Activated T-cell treated with anti-CD3 and anti-CD28 coated beads, Interleukin-2, amount 50 U/mL, for 48 hours (primary cell): Measurements from ENCODE around the gene MPIG6B.

Source experiments
- DNase-seq, 2 experiments: peaks; one replicate each; pipeline ENCODE4 v3.0.0-alpha.2; 2020

The MPIG6B gene

DNA sequence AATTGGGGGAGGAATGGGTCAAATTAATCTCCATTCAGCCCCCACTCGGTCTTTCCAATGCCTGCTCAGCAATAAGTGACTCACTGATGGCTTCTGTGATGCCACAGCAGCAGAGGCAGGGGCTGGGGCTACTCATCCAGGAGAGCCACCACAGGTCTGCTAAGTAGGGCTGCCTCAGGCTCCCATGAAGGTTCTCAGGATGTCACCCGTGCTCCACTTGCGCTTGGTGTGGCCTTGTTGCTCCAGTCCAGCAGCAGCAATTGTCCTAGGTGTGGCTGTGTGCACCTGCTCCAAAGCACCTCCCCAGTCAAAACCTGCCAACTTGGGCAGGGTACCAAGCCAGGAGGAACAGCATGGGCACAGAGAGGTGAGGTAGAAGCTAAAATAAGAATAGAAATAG, 1.0 kb upstream of the MPIG6B start:
- no peak for DNase-seq

DNA sequence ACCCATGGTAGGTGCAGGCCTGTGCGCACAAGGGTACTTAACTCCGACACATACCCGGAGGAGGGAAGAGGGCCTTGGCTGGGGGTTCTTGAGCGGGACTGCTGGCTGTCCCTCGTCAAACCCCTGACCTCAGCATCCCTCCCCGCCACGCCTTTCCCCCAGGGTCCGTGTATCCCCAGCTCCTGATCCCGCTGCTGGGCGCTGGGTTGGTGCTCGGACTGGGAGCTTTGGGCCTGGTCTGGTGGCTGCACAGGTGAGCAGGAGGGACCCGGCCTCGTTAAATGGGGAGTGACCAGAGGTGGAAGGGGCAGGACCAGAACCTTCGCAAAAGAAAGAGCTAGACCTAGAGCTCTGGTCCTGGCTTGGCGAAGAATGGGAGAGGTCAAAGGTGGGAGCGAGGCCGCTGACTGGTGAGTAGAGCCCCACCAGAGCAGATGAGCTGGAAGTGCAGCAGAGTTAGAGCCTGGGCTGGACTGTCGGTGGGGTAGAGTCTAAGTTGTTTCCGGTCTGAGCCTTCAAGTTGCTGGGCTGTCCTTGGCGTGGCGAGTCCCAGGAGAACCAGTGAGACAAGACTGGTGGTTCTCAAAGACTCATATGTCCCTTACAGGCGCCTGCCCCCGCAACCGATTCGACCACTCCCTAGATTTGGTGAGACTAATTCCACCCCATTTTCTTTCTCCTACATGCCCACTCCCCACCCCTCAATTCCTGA, 963 bp downstream of the MPIG6B start:
- DNase-seq, result no peak

DNA sequence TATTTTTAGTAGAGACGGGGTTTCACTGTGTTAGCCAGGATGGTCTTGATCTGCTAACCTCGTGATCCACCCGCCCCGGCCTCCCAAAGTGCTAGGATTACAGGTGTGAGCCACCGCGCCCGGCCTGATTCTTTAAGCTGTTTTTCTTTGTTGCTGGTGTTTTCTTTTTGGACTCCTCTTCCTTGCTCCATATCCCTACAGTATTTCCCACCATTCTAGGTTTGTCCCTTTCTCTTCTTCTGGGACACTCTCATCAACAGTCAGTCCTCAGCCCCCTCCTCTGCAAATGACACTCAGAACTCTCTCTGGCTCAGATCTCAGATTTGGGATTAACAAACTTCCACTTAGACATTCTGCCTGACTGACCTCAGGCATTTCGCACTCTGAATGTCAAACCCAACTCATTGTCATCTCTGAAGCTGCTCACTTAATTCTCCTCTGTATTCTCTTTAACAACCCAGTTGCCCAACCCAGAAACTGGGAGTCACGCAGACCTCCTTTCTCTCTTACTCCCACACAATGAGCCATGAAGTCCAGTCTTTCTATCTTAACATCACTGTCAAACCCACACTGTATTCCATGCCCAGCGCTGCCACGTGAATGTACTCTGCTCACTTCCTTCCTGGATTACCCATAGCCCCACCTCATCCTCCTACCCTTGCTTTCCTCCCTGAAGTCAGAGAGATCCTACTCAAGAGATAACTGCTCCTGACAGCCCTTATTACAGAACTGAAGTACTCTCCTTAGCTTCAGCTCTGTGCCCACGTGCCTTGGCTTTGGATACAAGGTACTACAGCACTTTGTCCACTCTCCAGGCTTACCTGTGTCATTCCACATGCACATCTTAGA, 2.6 kb downstream of the MPIG6B start:
- no peak for DNase-seq

DNA sequence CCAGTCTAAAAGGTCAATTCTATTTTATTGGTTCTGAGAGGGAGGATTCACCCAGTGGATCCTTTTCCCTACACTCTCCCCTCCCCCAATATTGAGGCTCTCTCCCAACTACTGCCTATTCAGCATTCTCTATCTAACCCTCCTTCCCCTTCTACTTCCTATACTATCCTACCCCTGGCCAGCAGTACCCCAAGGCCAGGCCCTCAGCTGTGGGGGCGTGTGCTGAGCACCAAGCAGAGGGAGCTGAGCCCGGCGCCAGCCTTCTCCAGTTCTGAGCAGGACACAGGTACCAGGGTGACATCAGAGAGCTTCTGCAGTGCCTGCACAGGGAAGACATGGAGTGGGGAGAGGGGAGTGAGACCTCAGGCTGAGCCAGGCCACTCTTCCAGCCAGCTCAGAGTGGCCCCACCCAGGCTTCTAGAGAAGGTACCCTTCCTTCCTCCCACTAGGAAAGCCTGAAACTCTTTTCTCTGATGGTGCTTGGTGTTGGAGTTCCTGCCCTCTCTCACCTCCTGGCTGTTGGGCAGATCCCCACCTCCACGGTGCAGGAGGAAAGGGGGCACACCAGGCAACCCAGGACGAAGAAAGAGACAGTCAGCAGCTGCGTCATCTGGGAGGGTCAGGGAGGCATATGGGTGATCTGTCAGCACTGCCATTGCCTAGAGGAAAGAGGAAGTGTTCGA, 4.0 kb downstream of the MPIG6B start:
- DNase-seq, result no peak

DNA sequence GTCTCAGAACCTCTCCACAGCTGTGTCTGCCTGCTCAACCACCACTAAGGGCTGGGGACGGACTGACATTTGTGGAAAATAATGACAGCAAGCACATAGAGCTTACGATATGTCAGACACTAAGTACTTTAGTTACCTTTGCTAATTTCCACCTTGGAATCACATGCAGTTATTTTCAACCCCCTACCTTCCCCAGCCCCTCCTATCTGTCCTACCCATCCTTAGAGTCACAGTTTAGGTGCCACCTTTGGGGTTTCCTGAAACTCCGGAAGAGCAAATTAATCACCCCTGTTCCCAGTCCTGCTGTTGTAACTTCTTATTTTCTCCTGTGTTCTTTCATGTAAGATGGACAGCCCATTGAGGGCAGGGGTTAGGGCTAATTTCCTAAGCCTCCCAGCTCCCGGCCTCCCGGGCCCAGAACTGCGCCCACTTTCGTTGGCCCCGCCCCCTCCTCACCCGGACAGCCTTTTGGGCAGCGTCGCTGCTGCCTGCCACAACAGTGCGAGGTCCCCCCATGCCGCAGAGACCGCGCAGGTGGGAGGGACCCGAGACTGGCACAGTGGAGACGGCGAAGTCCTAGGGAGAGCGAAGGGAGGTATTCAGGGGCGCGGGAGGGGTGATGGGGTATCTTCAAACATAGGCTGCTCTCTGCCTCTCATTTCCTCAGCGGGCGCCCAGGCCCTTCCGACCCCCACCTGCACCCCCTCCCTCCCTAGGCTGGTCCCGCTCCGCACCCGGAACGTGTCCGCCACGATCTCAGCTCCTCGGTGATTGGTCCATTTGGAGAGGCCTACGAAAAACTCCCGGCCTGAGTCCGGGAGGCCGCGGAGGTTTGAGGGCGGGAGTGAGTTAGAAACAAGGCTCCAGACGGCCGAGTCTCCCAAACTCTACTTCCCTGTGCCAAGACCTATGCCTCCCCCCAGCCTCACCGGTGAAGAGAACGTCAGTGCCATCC, 4.8 kb downstream of the MPIG6B start:
- no peak for DNase-seq

DNA sequence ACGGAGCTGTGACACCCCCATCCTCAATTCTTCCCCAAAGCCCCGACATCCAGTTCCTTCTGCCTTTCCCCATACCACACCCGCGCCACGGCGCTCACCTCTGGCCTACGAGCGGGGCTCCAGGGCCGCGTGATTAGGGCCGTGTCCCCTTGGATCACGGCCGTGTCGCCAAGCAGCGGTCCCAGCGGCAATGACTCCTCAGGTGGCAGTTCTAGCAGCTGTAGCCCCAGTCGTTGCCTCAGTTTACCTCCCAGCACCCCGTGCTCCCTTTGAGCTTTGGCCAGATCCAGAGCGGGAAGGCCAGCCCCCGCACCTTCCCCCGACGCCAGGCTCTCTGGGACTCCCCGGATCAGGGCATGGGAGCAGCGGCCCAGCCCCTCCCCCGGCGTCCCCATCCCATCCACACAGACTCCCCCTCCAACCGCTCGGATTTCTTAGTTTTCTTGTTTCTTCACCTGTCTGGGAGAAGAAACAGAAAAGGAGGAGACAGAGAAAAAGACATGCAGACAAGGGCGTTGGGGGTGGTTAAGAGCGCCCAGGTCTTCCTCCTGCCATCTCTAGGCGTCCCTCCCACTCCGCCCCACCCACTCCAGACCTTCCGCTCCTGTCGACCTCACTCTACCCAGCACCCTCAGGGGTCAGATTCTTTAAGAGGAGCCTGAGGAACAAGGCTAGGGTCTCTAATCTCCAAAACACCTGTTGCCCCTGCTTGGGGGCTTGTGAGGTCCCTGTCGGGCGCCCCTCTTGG, 5.8 kb downstream of the MPIG6B start, which contains the start of gene DDAH2:
Gene DDAH2 (minus strand): TSS at position 533 of the 748 bp plus-strand sequence. CDS start 138 bp downstream, at position 395.
- DNase-seq, result no peak

DNA sequence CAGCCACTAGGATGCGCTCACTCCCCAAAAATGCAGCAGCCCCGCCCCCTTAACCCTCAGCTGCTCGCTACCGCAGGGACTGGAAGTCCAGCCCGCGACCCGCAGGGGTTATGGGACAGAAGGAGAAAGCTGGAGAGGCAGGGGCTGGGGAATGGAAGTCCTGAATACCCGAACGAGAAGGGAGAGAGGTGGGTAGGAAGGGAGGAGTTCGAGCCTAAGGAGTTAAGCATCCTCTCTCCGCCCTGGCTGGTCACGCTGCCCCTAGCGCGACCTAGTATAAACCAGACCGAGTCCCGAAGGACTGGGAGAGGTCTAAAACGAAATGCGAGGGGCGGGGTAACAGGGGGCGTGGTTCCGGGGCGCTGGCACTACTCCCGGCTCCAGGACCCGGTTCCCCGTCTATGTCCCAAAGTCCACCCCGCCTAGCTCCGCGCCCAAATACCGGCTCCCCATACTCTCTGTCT, 6.4 kb downstream of the MPIG6B start:
- peak; percentile 86 to 87 for DNase-seq

DNA sequence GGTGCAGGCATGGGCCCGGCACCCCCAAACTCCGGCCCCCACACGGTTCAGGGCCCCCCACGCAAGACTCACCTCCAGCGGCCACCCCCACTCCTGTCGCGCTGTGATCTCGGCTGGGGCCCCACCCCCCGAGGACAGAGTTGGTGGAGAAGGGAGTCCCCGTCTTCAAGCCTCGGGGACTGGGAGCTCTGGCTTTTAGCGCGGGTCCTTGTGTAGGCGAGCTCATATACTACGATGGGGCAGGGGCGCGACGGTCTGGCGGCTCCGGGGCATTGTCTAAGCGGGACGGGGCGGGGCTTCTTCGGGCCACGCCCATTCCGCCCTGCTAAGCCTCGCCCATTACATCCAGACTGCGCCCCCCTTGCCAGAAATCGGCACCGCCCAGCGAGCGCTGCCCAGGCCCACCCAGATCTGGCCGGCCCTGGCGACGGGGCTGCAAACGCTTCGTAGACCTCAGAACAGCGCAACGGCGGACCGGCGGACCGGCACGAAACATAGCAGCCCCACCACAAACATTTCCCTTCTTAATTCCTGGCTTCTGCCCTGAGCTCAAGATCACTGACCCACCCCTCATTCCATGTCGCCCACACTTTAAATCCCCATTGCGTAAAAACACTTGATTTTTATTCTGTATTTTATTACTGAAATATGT, 6.9 kb downstream of the MPIG6B start:
- DNase-seq, result peak; percentile 81 to 84

DNA sequence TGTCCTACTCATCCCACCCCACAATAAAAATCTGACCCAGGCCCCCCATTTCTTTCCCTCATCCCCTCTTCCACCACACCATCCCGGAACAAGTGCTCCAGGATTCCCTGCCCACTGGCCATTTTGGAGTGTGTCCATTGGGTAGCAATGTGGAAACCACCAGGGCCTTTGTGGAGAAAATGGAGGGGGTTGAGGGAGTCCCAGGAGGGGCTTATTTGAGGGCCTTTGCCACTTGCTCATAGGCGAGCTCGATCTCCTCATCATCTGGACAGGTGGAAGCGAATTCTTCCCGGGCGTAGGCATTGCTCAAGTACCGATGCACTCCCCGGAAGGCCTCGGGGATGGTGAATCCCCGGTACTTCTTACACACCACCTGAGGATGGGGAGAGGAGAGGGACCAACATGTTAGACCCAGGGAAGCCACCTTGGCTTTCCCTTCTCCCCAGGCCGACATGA, 7.5 kb downstream of the MPIG6B start:
- no peak for DNase-seq

DNA sequence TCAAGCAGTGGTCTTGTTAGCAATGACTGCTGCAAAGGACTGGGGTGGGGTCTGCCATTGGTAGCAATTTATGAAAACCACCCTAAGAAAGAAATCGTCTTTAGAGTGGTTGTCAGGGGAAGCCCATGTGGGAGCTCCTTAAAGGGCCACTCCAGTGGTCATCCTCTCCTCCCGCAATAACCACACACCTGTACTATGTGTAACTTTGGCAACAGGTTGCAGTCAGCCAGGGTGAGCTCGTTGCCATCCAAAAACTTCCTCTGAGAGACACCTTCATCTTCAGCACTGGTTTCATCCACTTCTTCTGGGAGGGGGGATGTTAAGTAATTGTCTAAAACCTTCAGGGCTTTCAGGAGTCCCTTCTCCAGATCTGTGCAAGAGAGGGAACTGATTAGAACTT, 8.9 kb downstream of the MPIG6B start:
- DNase-seq, result no peak

DNA sequence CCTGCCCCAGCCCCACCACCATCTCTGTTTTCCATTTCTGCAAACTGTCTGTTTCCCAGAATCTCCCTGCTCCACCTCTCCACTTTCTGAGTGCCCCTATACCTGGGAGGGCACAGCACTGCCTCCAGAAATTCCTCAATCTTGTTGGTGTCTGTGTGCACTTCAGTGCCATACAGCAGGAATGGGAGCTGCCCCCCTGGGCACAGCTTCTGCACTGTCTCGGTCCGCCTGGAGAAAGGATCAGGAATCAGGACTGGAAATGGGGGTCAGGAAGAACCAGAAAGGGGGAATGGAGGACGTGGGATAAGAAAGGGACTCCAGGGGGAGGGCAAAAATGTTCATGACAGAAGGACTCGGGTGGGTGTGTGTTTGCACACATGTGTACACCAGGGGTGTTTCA, 10.6 kb downstream of the MPIG6B start:
- DNase-seq, result no peak

DNA sequence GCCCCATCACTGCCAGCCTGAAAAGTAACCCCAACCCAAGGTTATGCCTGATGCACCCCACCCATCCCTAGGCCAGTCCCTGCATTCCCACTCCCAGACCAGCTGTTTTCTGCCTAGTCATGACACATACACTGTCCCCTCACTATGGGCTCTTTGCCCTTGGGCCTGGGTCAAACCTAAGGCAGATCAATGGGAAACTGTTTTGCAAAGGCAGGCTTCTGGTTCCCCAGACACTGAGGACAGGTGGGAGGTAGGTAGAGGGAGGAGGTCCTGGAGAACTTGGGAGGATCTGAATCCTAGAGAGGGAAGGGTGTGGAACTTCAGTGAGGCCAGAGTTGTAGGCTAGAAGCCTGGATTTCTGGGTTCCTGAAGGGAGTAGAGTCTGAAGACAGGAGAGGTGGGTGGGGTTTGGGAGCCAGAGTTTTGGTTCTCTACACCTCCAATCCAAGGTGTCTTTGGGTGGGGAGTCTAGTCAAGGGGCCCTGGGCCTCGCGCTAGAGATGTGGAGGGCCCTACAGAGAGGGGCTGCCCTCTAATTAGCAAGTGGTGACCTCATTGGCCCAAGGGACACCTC, 11.2 kb downstream of the MPIG6B start:
- DNase-seq, result no peak

DNA sequence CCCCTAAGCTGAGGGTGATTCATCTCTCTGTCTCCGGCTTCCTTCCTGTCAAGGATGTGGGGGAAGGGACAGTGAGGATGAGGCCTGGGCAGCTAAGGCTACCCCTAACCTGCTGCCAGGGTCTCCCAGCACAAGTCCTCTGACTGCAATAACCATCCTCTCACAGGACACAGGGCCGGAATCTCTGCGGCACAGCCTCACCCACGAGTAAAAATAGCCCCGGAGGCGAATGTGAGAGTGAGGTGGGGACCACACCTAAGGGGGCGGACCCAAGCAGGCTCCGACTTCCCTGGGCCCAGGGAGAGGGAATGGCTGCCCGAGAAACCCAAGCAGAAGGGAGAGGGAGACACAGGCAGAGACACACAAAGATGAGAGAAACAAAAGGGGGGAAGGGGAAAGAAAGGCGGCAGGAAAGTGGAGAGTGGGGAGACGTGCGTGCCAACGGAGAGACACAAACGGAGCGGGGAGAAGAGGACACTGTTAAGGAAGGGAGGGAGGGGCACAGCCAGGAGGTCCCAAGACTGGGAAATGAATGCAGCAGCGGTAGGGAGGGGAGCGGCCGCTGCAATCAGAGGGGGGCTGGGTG, 11.7 kb downstream of the MPIG6B start:
- DNase-seq, result peak; percentile 71 to 77

DNA sequence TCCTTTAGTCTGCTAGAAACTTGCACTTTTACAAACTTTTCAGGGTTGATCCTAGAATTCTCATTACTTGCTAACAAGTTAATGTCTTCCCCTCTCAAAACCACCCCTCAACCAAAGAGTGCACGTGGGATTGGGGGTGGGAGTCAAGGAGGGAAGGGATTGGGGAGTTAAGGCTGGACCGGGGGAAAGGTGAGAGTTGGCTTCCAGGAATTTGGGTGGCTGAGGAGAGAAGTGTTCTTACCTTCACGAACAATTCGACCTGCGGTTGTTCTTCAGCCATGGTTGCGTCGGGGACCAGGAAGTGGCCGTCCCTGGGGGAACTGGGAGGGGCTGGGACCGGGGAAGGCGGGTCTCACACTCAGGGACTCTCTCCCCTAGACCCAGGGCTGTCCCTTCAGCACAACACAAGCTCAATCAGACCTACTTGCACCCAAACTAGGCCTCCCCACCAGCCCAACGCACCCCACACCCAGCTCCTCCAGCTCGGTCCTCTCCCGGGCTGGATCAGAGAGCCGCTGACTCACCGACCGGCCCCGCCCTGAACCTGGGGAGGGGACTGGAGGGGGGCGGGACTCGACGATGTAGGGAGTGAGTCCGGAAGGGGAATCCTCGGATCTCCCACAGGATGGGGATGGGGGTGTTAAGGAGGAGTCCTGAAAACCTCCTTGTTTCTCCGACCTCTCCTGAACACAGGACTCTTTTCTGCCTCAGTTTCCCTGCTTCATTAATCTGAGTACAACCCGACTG, 13.0 kb downstream of the MPIG6B start, which contains the start of gene CLIC1:
Gene CLIC1 (minus strand): TSS at position 510 of the 747 bp plus-strand sequence. CDS start 230 bp downstream, at position 280.
- peak; percentile 90 for DNase-seq

DNA sequence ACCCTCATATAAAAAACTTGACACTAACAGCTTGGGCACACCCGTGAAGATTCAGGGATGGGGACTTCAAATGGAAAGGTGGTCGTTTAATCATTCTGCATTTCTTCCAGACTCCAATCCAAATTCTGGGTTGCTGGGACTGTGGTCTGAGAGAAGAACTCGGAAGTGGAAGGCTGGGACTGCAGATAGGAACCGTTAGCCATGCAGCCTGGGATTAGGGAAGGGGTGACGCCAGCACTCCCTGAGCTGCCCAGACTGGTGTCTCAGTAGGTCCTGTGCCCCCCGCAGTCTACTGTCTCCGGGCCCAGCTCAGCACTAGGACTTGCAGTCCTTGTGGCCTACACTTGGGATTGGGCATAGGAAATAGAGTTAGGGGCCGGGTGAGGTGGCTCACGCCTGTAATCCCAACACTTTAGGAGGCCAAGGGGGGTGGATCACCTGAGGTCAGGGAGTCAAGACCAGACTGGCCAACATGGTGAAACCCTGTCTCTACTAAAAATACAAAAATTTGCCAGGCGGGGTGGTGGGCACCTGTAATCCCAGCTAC, 13.7 kb downstream of the MPIG6B start:
- no peak for DNase-seq

DNA sequence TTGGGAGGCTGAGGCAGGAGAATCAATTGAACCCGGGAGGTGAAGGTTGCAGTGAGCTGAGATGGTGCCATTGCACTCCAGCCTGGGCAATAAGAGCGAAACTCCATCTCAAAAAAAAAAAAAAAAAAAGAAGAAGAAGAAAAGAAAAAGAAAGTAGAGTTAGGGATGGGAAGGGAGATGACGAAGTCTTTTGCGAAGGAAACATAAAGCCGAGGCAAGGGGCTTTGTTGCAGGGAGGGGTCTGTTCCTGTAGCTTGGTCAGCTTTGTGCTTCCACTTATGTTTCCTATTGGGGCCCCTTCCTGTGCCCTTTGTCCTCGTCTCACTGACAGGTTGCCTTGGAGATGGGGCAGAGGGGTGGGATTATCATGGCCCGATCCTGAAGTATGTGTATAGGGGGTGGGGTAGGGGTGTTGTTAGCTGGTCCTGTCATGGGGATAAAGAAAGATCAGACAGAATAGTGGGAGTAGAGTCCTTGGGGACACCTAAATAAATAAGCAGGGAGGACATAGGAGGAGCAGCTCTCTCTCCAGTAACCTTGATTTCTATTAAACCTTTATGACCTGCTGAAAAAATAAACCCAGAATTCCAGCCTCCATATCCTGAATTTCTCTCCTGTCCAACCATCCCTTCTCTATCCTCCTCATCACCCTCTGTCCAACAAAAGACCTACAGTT, 14.3 kb downstream of the MPIG6B start:
- no peak for DNase-seq

DNA sequence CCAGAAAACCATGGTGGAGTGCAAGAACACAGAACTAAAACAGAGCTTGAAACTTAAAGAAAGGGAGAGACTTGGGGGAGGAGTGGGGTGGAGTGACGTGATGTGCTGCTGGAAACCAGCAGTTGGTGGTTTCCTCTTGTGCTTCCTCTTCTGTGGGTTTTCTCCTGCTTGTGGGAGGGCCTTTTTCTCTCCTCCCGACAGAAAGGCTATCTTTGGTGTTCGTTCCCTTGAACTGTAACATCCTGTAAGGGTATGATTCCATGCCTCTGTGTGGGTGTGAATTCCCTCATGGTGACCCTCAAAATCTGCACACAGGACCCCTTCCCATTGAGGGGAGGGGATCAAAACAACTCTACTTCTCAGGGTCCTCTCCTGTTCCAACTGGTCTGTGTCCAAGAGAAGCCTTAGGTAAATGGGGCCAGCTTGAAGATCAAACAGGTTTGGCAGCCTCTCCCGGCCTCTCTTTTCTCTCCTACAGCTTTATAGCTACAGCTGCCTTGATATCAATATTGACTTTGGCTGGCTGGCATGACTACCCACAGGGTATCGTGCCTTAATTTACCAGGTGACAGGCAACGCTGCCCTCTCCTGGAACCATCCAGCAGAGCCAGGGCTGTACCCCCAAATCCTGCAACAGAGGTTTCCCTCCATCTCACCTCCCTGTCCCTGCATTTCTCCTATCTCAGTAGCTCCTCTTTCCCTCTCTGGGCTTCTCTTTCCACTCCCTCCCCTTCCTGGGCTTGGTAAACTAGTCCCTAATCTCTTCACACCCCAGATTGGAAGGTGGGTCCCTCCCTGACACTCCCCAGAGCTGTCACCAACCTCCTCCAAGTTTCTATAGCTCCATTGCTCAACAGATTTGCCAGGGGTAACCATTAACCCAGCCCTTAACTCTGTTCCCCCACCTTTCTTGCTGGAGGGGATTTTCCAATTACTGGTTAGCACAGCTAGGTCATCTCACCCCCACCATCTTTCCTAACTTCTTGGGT, 15.1 kb downstream of the MPIG6B start:
- peak; percentile 60 to 66 for DNase-seq
